GM12878 (cell line): ENCODE data around the gene ACAT2. TPM values are rescaled to one million over a fixed set of nuclear protein-coding genes. Genes with fewer than 3 reads are reported as not detected.

Source experiments
- ATAC-seq: fragments of 200-7000 bp; cut with Tn5 transposase; 3 replicates; pipeline ENCODE4 v1.9.1; 2020; ENCODE audit warnings: mild to moderate bottlenecking, moderate library complexity
- BruUV-seq: library from RNA; stranded (reverse); fragments of 400-500 nt; replicated peaks from 2 replicates; lab custom pipeline; 2021; lab: Mats Ljungman, UMichigan
- CTCF ChIA-PET: fragments of 300-600 bp; sonication (Branson Sonifier 250); formaldehyde crosslinking; extraction: SDS; loops from one replicate; lab custom pipeline; 2021; ENCODE audit warnings: inconsistent platforms; lab: Yijun Ruan, JAX
- POLR2A ChIA-PET: fragments of 350-600 bp; formaldehyde crosslinking; extraction: SDS; loops from one replicate; lab custom pipeline; 2021; ENCODE audit warnings: inconsistent platforms; lab: Charles Lee
- RAD21 ChIA-PET: fragments of 300-600 bp; sonication (Branson Sonifier 250); formaldehyde crosslinking; loops from one replicate; lab custom pipeline; 2023; ENCODE audit warnings: antibody characterized with exemption; ENCODE audit not compliant: unreplicated experiment; lab: Charles Lee
- SMC1A ChIA-PET: fragments of 300-600 bp; sonication (Branson Sonifier 250); formaldehyde crosslinking; loops from one replicate; lab custom pipeline; 2023; ENCODE audit not compliant: unreplicated experiment, uncharacterized antibody; lab: Charles Lee
- DNase-seq: peaks from one replicate; pipeline ENCODE4 v3.0.0-alpha.2; 2011; ENCODE audit warnings: low read depth, low spot score
- FAIRE-seq: peaks from 3 replicates; lab custom pipeline; 2011; peaks lifted over from hg19 to GRCh38; lab: Jason Lieb, UNC
- H2AFZ ChIP-seq: 2 replicates; pipeline ENCODE4 v1.6.0; 2011; ENCODE audit warnings: low read depth, low read length, control low read depth; ENCODE audit not compliant: control insufficient read depth
- H3K27ac ChIP-seq: 2 replicates; pipeline ENCODE4 v1.5.1; 2011; ENCODE audit warnings: control low read depth; ENCODE audit not compliant: control insufficient read depth, insufficient read depth
- H3K27me3 ChIP-seq, 2 experiments: replicated peaks in 1 of 2; 2 replicates each; pipeline versions ENCODE4 v1.6.0 to v1.6.1; 2011; ENCODE audit warnings: low read length in 1 of 2; ENCODE audit not compliant: control insufficient read depth in 2 of 2, insufficient read depth in 2 of 2
- H3K36me3 ChIP-seq, 2 experiments: 2 replicates each; pipeline ENCODE4 v1.5.1; 2011; ENCODE audit warnings: low read length in 1 of 2; ENCODE audit not compliant: control insufficient read depth in 2 of 2, insufficient read depth in 2 of 2
- H3K4me1 ChIP-seq: 2 replicates; pipeline ENCODE4 v1.6.1; 2011; ENCODE audit warnings: mild to moderate bottlenecking, low read length, moderate library complexity, mixed read lengths; ENCODE audit not compliant: control insufficient read depth, insufficient read depth
- H3K4me2 ChIP-seq: 2 replicates; pipeline ENCODE4 v1.6.0; 2011; ENCODE audit warnings: control low read depth; ENCODE audit not compliant: control insufficient read depth, insufficient read depth
- H3K4me3 ChIP-seq: fragments of 200-600 bp; sonication (generic); 2 replicates; pipeline ENCODE4 v1.5.1; 2016
- H3K79me2 ChIP-seq: 2 replicates; pipeline ENCODE4 v1.6.0; 2011; ENCODE audit warnings: low read length; ENCODE audit not compliant: control insufficient read depth, insufficient read depth
- H3K9ac ChIP-seq: 2 replicates; pipeline ENCODE4 v1.8.0; 2011; ENCODE audit warnings: low read length, control low read depth, mixed read lengths; ENCODE audit not compliant: control insufficient read depth, insufficient read depth
- H3K9me3 ChIP-seq: replicated peaks from 3 replicates; pipeline ENCODE4 v1.5.1; 2011; ENCODE audit warnings: mild to moderate bottlenecking, low read length; ENCODE audit not compliant: control insufficient read depth, insufficient read depth
- H4K20me1 ChIP-seq: 2 replicates; pipeline ENCODE4 v1.6.0; 2011; ENCODE audit not compliant: control insufficient read depth, insufficient read depth
- BMI1 ChIP-seq: fragments of 450-650 bp; IDR thresholded peaks from 2 replicates; pipeline ENCODE4 v1.6.1; 2016; ENCODE audit warnings: mild to moderate bottlenecking, moderate library complexity, borderline replicate concordance
- EED ChIP-seq: sonication (generic); IDR thresholded peaks from 2 replicates; pipeline ENCODE4 v1.6.1; 2016; ENCODE audit warnings: antibody characterized with exemption, low read depth
- LARP7 ChIP-seq: fragments of 450-650 bp; IDR thresholded peaks from 2 replicates; pipeline ENCODE4 v1.6.1; 2017; ENCODE audit warnings: mild to moderate bottlenecking
- NFYB ChIP-seq: IDR thresholded peaks from 2 replicates; pipeline ENCODE4 v1.6.1; 2011; ENCODE audit warnings: low read depth, mild to moderate bottlenecking, low read length, improper control_type of control experiment, moderate library complexity; ENCODE audit not compliant: insufficient read depth
- PAX8 ChIP-seq: fragments of 450-650 bp; IDR thresholded peaks from 2 replicates; pipeline ENCODE4 v1.6.1; 2017; ENCODE audit warnings: mild to moderate bottlenecking, moderate library complexity
- POLR2AphosphoS5 ChIP-seq: IDR thresholded peaks from 2 replicates; pipeline ENCODE4 v1.6.1; 2011; ENCODE audit warnings: mild to moderate bottlenecking, low read length, inconsistent platforms
- POU2F2 ChIP-seq: IDR thresholded peaks from 3 replicates; pipeline ENCODE4 v1.6.1; 2011; ENCODE audit warnings: low read depth, mild to moderate bottlenecking, low read length, borderline replicate concordance
- WGBS: methylation state at CpG from one replicate; pipeline ENCODE4 v1.1.6; 2016; ENCODE audit warnings: low lambda C conversion rate; ENCODE audit not compliant: insufficient replicate concordance, insufficient coverage; ENCODE audit errors: missing lambda C conversion rate; 5-methylcytosine and 5-hydroxymethylcytosine counted together
- in situ Hi-C: fragments of 300-500 bp; cut with MboI; formaldehyde crosslinking; loops from 9 replicates; pipeline ENCODE4 v1.14.3; 2018; ENCODE audit warnings: mixed read lengths
- intact Hi-C: fragments of 100-400 bp; cut with micrococcal nuclease; formaldehyde crosslinking; loops from one replicate; pipeline ENCODE4 v1.14.2; 2022; ENCODE audit not compliant: unreplicated experiment
- polyA plus RNA-seq, 11 experiments: library from polyadenylated mRNA; depleted of rRNA in 4 of 11; unstranded in 6 of 11; stranded (reverse) in 5 of 11; fragments of >200 nt; fragmentation: Nextera tagmentation in 4 of 11; fragmentation: Illumina TruSeq in 1 of 11; extraction: Ambion mirVana in 4 of 11; extraction: Trizol in 1 of 11; gene quantifications; 1 replicate in 1 of 11; 2 replicates in 10 of 11; pipeline versions ENCODE4 v1.2.1 to v1.2.3, GENCODE V29; 2011 to 2016; ENCODE audit warnings: inconsistent platforms in 2 of 11, missing spikeins in 2 of 11, low read depth in 1 of 11
- total RNA-seq, 4 experiments: library from RNA; depleted of rRNA in 3 of 4; stranded (reverse); fragments of >200 nt in 3 of 4; fragmentation: Illumina TruSeq in 1 of 4; extraction: Trizol in 1 of 4; gene quantifications; 2 replicates each; pipeline versions ENCODE4 v1.2.1 to v1.2.3, GENCODE V29; 2013 to 2021
- TF ChIP-seq, protein P1 (sequence below): fragments of 450-650 bp; formaldehyde crosslinking; IDR thresholded peaks from 2 replicates; pipeline ENCODE4 v1.4.0; 2020; ENCODE audit warnings: mild to moderate bottlenecking, moderate library complexity
- TF ChIP-seq, protein P2 (sequence below): fragments of 450-650 bp; IDR thresholded peaks from 2 replicates; pipeline ENCODE4 v1.6.1; 2016; ENCODE audit warnings: mild to moderate bottlenecking
- TF ChIP-seq, protein P3 (sequence below): IDR thresholded peaks from 2 replicates; pipeline ENCODE4 v1.6.1; 2011; ENCODE audit warnings: borderline replicate concordance, low read depth, mild to moderate bottlenecking, moderate library complexity, mixed read lengths, low read length; ENCODE audit not compliant: insufficient read depth; ENCODE audit errors: extremely low read length
- TF ChIP-seq, protein P4 (sequence below): IDR thresholded peaks from 2 replicates; pipeline ENCODE4 v1.6.1; 2012; ENCODE audit warnings: low read depth, low read length, improper control_type of control experiment
- TF ChIP-seq, protein P5 (sequence below): fragments of 450-650 bp; IDR thresholded peaks from 2 replicates; pipeline ENCODE4 v1.6.1; 2016; ENCODE audit warnings: mild to moderate bottlenecking, moderate library complexity, borderline replicate concordance

Gene ACAT2
- total and polyA plus RNA-seq, 10 of the 15 experiments (the other 5 are each of a cell fraction or from before 2014, with no cell fraction given), result 87.9 to 257 (median 132) TPM

DNA sequence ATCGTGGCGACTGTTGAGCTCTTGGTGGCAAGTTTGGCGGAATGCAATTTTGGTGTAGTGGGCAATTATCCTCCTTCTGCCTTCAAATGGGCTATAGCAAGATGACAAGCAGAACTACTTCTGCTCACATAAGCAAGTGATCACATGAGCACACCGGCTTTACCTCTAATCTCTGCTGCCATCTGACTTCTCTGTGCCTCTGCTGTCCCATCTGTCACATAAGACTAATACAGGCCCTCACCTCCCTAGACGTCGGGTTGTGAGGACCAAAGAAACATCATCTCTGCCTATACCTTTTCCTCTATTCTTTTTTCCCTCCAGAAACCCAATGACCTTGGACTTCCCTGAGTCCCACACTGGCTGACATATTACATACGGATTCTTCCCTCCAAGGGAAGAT lies 47.9 kb upstream of the ACAT2 start (continued):
- TF ChIP-seq, protein P1, sequence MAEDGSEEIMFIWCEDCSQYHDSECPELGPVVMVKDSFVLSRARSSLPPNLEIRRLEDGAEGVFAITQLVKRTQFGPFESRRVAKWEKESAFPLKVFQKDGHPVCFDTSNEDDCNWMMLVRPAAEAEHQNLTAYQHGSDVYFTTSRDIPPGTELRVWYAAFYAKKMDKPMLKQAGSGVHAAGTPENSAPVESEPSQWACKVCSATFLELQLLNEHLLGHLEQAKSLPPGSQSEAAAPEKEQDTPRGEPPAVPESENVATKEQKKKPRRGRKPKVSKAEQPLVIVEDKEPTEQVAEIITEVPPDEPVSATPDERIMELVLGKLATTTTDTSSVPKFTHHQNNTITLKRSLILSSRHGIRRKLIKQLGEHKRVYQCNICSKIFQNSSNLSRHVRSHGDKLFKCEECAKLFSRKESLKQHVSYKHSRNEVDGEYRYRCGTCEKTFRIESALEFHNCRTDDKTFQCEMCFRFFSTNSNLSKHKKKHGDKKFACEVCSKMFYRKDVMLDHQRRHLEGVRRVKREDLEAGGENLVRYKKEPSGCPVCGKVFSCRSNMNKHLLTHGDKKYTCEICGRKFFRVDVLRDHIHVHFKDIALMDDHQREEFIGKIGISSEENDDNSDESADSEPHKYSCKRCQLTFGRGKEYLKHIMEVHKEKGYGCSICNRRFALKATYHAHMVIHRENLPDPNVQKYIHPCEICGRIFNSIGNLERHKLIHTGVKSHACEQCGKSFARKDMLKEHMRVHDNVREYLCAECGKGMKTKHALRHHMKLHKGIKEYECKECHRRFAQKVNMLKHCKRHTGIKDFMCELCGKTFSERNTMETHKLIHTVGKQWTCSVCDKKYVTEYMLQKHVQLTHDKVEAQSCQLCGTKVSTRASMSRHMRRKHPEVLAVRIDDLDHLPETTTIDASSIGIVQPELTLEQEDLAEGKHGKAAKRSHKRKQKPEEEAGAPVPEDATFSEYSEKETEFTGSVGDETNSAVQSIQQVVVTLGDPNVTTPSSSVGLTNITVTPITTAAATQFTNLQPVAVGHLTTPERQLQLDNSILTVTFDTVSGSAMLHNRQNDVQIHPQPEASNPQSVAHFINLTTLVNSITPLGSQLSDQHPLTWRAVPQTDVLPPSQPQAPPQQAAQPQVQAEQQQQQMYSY (CRISPR knock-in tag), result no peak
- TF ChIP-seq POLR2AphosphoS5 (no peak), BMI1 (no peak), EED (no peak), POU2F2 (no peak)
- TF ChIP-seq, protein P2, sequence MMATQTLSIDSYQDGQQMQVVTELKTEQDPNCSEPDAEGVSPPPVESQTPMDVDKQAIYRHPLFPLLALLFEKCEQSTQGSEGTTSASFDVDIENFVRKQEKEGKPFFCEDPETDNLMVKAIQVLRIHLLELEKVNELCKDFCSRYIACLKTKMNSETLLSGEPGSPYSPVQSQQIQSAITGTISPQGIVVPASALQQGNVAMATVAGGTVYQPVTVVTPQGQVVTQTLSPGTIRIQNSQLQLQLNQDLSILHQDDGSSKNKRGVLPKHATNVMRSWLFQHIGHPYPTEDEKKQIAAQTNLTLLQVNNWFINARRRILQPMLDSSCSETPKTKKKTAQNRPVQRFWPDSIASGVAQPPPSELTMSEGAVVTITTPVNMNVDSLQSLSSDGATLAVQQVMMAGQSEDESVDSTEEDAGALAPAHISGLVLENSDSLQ, result no peak
- TF ChIP-seq, all 136 proteins: peak for 0

DNA sequence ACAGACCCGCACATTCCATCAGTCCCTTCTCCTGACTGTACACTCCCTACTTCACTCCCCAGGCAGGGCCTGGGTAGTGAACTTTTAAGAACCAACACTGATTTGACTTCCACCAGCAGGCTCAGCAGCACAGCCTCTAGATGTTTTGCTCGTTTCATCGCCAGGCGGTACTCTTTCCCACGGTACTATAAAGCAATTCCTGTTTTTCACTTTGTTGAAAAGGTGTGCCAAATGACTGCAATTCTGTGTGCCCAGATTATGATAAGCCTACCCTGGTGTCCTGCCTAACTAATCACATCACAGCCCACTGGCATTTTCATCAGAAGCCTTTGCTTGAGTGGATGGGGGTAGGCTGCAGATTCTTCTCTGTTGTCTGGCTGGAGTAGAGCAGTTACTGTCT lies 47.4 kb upstream of the ACAT2 start:
- Histone ChIP-seq H4K20me1 (no peaks in the 10 kb centered on the region), H3K9me3 (no peaks in the 10 kb centered on the region; the same call in 2 of the 3 replicates), H3K4me3 (no peak overlapping the region), H3K79me2 (no peaks in the 10 kb centered on the region), H3K27ac (no peak overlapping the region), H3K36me3 (no peaks in the 10 kb centered on the region), H3K4me1 (no peaks in the 10 kb centered on the region), H3K9ac (no peak overlapping the region), H3K4me2 (no peak overlapping the region), H2AFZ (no peak overlapping the region), H3K27me3 (no peaks in the 10 kb centered on the region)
- no peak for ATAC-seq
- WGBS, result 99% methylated on average over 5 of the region's 5 CpGs
- intact Hi-C loops, result no loop called here
- no peak for FAIRE-seq
- SMC1A ChIA-PET, result no interaction called here
- no TSS peak for BruUV-seq
- RAD21 ChIA-PET, result no interaction called here
- no peak for DNase-seq
- TF ChIP-seq NFYB (no peak), LARP7 (no peak), PAX8 (no peak)
- TF ChIP-seq, protein P3, sequence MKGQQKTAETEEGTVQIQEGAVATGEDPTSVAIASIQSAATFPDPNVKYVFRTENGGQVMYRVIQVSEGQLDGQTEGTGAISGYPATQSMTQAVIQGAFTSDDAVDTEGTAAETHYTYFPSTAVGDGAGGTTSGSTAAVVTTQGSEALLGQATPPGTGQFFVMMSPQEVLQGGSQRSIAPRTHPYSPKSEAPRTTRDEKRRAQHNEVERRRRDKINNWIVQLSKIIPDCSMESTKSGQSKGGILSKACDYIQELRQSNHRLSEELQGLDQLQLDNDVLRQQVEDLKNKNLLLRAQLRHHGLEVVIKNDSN, result no peak
- TF ChIP-seq, protein P4, sequence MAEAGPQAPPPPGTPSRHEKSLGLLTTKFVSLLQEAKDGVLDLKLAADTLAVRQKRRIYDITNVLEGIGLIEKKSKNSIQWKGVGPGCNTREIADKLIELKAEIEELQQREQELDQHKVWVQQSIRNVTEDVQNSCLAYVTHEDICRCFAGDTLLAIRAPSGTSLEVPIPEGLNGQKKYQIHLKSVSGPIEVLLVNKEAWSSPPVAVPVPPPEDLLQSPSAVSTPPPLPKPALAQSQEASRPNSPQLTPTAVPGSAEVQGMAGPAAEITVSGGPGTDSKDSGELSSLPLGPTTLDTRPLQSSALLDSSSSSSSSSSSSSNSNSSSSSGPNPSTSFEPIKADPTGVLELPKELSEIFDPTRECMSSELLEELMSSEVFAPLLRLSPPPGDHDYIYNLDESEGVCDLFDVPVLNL, result no peak
- TF ChIP-seq, protein P5, sequence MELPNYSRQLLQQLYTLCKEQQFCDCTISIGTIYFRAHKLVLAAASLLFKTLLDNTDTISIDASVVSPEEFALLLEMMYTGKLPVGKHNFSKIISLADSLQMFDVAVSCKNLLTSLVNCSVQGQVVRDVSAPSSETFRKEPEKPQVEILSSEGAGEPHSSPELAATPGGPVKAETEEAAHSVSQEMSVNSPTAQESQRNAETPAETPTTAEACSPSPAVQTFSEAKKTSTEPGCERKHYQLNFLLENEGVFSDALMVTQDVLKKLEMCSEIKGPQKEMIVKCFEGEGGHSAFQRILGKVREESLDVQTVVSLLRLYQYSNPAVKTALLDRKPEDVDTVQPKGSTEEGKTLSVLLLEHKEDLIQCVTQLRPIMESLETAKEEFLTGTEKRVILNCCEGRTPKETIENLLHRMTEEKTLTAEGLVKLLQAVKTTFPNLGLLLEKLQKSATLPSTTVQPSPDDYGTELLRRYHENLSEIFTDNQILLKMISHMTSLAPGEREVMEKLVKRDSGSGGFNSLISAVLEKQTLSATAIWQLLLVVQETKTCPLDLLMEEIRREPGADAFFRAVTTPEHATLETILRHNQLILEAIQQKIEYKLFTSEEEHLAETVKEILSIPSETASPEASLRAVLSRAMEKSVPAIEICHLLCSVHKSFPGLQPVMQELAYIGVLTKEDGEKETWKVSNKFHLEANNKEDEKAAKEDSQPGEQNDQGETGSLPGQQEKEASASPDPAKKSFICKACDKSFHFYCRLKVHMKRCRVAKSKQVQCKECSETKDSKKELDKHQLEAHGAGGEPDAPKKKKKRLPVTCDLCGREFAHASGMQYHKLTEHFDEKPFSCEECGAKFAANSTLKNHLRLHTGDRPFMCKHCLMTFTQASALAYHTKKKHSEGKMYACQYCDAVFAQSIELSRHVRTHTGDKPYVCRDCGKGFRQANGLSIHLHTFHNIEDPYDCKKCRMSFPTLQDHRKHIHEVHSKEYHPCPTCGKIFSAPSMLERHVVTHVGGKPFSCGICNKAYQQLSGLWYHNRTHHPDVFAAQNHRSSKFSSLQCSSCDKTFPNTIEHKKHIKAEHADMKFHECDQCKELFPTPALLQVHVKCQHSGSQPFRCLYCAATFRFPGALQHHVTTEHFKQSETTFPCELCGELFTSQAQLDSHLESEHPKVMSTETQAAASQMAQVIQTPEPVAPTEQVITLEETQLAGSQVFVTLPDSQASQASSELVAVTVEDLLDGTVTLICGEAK, result no peak
- in situ Hi-C loops, result loop anchor here (25.0 kb wide), 1 partner anchor 748 kb away; no protein-coding TSS in a partner anchor
- CTCF ChIA-PET, result no interaction called here
- POLR2A ChIA-PET, result no interaction called here
